Activated naive CD4-positive, alpha-beta T cell treated with anti-CD3 and anti-CD28 coated beads, Interleukin-2, amount 50 U/mL, for 16 hours (primary cell): ENCODE data around the gene EDEM2.
"Not testable (repeated sequence)": the region's sequence is repeated elsewhere in the genome, so short reads cannot be mapped to it uniquely, and the experiment has no call there.

Experiments used
- DNase-seq: peaks from one replicate; pipeline ENCODE4 v3.0.0-alpha.2; 2020

The EDEM2 gene

DNA sequence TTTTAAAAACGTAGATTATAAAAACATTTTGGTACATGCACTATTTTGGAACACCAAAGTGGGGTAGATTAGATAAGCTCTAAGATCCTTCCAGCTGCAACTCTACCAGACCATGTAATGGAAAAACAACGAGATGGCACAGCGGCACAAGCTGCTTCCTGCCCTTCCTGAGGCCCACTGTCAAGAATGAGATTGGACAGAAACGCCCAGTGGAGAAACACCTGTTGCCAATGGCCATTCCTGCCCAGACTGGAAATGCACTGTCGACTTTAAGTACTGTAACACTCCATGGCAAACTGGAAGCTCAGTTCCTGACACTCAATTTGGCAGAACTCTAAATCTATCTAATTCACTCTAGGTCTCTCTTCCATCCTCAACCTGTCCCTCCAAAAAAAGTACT, 21.4 kb downstream of the EDEM2 start:
- DNase-seq: no peak

DNA sequence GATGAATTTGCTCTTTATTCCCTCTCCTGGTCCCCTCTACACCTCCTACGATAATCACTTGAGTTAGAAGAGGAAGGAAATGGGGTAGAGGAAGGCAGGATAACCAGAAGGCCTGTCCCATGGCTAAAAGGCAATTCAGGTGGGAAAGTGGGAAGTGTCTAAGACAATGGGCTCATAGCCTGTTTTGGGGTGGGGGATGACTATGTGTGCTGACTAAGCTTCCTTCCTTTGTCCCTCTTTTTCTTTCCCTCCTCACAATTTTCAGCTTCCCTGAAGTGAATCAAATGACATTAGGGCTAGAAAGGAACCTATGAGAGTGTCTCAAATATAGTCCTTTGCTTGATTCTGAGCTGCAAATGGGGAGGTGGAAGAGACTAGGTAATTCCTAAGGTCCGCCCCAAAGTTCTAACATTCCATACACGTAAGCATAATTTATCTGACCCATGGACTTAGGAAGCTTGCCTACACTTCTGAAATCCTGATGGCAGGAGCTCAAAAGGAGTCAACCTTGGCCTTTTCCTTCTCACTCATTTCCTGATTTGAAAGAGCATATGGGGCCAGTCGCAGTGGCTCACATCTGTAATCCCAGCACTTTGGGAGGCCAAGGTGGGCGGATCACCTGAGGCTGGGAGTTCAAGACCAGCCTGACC, 24.3 kb downstream of the EDEM2 start:
- no peak for DNase-seq

DNA sequence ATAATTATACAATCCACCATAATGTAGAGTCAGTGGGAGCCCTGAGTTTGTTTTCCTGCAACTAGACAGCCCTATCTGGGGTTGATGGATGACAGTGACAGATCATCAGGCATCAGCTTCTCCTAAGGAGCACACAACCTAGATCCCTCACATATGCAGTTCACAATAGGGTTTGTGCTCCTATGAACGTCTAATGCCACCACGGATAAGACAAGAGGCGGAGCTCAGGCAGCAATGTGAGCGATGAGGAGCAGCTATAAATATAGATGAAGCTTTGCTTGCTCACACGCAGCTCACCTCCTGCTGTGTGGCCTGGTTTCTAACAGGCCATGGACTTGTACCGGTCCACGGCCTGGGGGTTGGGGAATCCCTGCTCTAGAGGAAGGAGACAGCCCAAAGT, 25.9 kb downstream of the EDEM2 start:
- no peak for DNase-seq

DNA sequence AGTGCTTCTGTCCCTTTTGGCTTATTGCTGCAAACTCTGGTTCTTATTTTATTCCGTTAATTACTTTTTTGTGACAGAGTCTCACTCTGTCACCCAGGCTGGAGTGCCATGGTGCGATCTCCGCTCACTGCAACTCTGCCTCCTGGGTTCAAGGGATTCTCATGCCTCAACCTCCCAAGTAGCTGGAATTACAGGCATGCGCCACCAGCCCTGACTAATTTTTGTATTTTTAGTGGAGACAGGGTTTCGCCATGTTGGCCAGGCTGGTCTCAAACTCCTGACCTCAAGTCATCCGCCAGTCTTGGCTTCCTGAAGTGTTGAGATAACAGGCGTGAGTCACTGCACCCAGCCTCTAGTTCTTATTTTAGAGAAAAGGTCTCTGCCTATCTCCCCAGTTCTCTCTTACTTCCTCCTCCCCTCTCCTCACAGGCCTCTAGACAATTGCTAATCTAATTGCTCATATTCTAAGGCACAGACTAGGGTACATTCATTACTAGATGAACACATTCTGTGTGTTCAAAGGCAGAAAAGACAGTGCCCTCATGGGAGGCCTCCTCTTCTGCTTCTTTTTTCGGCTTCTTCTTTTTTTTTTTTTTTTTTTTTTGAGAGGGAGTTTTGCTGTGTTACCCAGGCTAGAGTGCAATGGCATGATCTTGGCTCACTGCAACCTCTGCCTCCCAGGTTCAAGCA, 27.0 kb downstream of the EDEM2 start:
- no peak for DNase-seq

GRCh38 chr20:35117629-35118028, 29.5 kb downstream of the EDEM2 start:
- DNase-seq: no peak

- DNase-seq: no peak
These were observed 29.9 kb downstream of the EDEM2 start for GRCh38 chr20:35117196-35117595.

GRCh38 chr20:35116258-35116657, 30.9 kb downstream of the EDEM2 start:
- no peak for DNase-seq

DNA sequence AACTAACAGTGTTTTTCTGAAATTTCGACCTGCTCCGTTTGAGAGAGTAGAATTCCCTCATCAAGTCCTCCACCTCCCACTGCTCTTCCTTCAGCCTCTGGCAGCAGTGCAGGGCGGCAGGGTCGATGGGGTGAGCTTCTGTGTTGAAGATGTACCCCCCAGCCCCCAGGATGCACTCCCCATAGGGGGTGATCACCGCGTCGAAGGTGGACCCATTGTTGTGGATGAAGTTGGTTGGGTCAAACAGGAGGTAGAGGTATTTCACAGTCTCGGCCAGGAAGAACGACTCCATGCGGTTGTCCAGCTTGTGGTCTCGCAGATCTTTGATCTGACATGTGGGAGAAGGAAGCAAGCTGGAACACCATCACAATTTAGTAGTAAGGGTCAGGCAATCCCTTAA, 31.5 kb downstream of the EDEM2 start:
- DNase-seq: no peak

DNA sequence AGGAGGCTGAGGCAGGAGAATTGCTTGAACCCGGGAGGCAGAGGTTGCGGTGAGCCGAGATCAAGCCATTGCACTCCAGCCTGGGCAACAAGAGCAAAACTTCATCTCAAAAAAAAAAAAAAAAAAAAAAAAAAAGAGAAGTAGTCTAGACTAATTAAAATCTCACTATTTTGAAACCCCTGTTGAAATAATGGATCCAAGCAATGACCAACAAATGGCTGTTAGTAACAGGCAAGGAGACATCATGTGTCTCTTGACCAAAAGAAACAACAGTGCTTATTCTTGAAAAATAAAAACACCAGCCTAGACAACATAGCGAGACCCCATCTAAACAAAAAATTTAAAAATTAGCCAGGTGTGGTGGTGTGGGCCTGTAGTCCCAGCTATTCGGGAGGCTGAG, 34.9 kb downstream of the EDEM2 start:
- not testable (repeated sequence) for DNase-seq

DNA sequence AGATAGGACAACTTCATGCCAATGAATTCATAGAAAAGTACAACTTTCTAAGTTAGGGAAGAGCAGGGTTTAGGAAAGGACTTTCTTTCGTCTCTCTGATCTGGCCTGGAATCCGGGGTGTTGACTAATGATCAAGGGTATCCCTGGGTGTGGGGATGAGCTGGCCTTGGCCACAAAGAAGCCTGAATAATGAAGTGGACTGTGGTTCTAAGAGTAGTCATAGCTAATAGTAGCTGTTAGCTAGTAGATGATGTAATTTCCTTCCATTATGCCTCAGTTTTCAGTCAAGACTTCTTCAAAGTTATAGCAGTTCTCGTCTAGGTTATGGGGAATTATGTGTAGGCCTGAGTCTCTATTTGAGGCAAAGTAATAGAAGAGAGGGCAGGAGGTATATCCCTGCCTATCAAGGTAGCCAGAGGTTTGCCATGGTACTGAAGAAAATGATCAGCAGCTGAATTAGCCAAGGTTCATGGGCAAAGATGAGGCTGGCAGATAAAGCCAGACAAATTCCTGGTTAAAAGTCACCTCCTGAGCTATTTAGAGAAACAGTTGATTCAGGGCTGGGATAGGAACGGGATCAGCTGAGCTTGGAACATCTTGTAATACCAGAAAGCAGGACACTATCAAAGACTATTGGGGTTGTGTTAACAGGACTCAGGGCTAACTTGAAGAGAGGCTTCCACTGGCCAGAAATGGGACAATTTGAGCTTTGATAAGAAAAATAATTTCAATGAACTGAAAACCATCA, 35.8 kb downstream of the EDEM2 start:
- DNase-seq: no peak

DNA sequence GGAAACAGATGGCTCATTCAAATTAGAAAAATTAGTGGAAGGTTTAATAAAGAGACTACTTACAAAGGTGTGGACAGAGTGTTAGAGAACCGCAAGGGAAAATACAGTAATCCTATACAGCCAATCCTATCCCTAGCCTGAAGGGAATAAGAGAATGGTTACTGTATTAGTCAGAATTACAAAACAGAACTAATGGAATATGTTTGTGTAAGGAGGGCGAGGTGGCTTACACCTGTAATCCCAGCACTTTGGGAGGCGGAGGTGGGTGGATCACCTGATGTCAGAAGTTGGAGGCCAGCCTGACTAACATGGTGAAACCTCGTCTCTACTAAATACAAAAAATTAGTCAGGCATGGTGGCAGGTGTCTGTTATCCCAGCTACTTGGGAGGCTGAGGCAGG, 38.2 kb downstream of the EDEM2 start:
- no peak for DNase-seq

GRCh38 chr20:35106827-35107380, 40.2 kb downstream of the EDEM2 start:
- no peak for DNase-seq

DNA sequence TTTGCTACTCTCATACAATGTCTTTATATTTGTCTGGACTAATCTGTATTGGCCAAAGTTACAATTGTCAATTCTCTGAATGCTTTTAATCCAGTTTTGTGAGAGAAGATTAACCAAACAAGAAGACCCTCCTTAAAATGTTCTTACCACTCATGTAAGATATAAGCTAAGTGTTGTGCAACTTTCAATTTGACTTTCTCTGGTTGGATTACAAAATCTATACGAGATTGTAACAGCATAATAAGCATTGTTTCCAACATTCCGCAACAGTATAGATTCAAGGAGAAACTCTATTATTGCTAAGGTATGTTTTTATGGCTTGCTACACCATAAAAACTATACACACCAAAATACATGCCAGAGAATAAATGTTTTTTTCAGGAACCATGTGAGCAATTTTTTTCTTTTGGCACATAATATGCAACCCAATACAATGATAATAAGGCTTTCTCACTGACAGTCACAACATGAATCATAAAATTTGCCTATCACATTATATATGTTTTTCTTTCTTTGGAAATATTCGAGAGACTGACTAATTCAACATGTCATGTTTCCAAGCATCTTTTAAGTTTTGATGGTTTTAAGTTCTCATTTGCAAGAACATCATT, 42.3 kb downstream of the EDEM2 start:
- no peak for DNase-seq

GRCh38 chr20:35101620-35102019, 45.5 kb downstream of the EDEM2 start:
- no peak for DNase-seq

DNA sequence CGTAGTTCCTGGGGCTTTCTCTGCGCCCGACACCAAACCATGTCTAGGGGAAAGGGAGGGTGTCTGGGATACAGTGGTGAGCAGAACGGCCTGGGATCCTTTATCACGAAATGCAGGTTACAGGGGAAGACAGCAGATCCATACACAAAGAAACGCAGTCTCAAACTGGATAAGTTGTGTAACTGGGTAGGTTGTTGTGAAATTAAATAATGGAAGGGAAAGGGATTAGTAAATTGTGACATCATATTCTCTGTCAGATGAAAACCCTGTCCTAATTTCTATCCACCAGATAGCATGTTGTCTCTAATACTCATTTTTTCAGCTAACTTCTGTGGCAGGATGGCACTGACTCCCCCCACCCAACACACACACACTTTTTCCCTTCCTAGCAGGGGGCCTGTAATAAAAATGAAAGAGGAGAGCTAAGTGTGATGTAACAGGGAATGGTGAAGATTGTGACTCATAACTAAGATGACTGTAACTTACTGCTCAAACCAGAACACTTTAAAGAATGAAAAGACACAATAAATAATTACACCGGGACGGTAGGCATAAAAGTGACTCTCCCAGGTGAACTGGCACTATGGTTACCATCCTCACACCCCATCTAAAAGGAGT, 53.8 kb downstream of the EDEM2 start:
- DNase-seq: peak; percentile 59

GRCh38 chr20:35092524-35093266, 54.4 kb downstream of the EDEM2 start, which contains the start of gene TRPC4AP:
TRPC4AP (minus strand) TSS chr20:35092807; CDS start chr20:35092781, 26 bp downstream.
- DNase-seq: peak; percentile 88

DNA sequence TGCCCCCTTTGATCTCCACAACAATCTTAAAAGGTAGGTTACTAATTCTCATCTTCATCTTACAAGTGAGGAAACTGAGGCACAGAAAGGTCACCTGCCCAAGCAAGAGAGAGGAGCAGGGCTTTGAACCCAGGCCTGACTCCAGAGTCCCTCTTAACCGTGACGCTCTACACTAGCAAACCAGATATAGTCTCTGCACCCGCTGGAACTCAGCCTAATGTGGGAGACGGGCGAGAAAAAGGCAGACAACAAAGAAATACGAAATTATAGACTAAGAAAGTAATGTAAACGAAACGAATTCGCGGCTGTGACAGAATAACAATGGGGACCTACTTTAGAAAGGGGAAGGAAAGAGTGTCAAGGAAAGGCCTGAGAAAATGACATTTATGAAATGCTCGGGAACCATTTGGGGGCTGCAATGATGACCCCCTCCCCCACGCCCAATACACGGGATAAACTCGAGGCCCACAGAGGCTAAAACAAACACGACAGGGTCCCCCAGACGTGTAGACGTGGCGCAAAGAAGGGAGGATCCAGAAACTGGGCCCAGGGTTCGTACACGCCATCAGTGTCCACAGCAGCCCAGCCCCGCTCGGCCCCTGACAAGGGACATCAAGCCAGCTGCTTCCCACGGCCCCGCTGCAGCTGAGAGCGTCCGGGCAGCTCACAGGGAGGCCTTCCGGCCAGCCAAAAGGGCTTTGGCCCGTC, 55.2 kb downstream of the EDEM2 start:
- DNase-seq: no peak

- no peak for DNase-seq
These were observed 58.6 kb downstream of the EDEM2 start for GRCh38 chr20:35088231-35089145.

GRCh38 chr20:35087791-35088190, 59.3 kb downstream of the EDEM2 start:
- no peak for DNase-seq

GRCh38 chr20:35087355-35087754, 59.8 kb downstream of the EDEM2 start:
- no peak for DNase-seq
